ENCODE data around the gene FBXO39. TPM values are rescaled to one million over a fixed set of nuclear protein-coding genes. Genes with fewer than 3 reads are reported as not detected.
"Not testable (repeated sequence)": the region's sequence is repeated elsewhere in the genome, so short reads cannot be mapped to it uniquely, and the experiment has no call there.

FBXO39 gene
- not detected in 2 replicates for total RNA-seq (2014; rRNA removed; shearing (Covaris generic))
- polyA plus RNA-seq (2015; cell fraction: cytosol; rRNA removed): not detected in 2 replicates
- not detected in 2 replicates for polyA plus RNA-seq (2015; cell fraction: nucleus; rRNA removed)

- in situ Hi-C loops (cut with HindIII; ENCODE audit: low pct_unique_long_range_greater_than_20kb, low sequenced_read_pairs): no loop called here
Observed at GRCh38 chr17:6775871-6776405, at the start of gene FBXO39. FBXO39 (plus strand) TSS chr17:6776215; CDS start chr17:6779869, 3,654 bp downstream.

GRCh38 chr17:6729531-6729930 is 46.5 kb upstream of the FBXO39 start:
- in situ Hi-C loops (cut with HindIII; ENCODE audit: low pct_unique_long_range_greater_than_20kb, low sequenced_read_pairs): no loop called here
- DNase-seq (ENCODE audit: low read depth, low spot score): no peak

More at GRCh38 chr17:6775871-6776405, at the start of gene FBXO39:
- DNase-seq (ENCODE audit: low read depth, low spot score): no peak

GRCh38 chr17:6746665-6747064 is 29.4 kb upstream of the FBXO39 start:
- DNase-seq (ENCODE audit: low read depth, low spot score); in situ Hi-C loops (cut with HindIII; ENCODE audit: low pct_unique_long_range_greater_than_20kb, low sequenced_read_pairs): not testable (repeated sequence)

- in situ Hi-C loops (cut with HindIII; ENCODE audit: low pct_unique_long_range_greater_than_20kb, low sequenced_read_pairs): no loop called here
Observed at GRCh38 chr17:6748617-6749016, 27.4 kb upstream of the FBXO39 start.

GRCh38 chr17:6749519-6749918 is 26.5 kb upstream of the FBXO39 start:
- in situ Hi-C loops (cut with HindIII; ENCODE audit: low pct_unique_long_range_greater_than_20kb, low sequenced_read_pairs): no loop called here
- DNase-seq (ENCODE audit: low read depth, low spot score): peak; percentile 16

More at GRCh38 chr17:6748617-6749016, 27.4 kb upstream of the FBXO39 start:
- no peak for DNase-seq (ENCODE audit: low read depth, low spot score)

GRCh38 chr17:6752068-6752909 is 23.7 kb upstream of the FBXO39 start:
- peak; percentile 44 for DNase-seq (ENCODE audit: low read depth, low spot score)

GRCh38 chr17:6753006-6753445 is 23.0 kb upstream of the FBXO39 start:
- in situ Hi-C loops (cut with HindIII; ENCODE audit: low pct_unique_long_range_greater_than_20kb, low sequenced_read_pairs): no loop called here
- DNase-seq (ENCODE audit: low read depth, low spot score): no peak

More at GRCh38 chr17:6752068-6752909, 23.7 kb upstream of the FBXO39 start:
- in situ Hi-C loops (cut with HindIII; ENCODE audit: low pct_unique_long_range_greater_than_20kb, low sequenced_read_pairs): no loop called here

GRCh38 chr17:6753546-6753945 is 22.5 kb upstream of the FBXO39 start:
- in situ Hi-C loops (cut with HindIII; ENCODE audit: low pct_unique_long_range_greater_than_20kb, low sequenced_read_pairs): no loop called here
- no peak for DNase-seq (ENCODE audit: low read depth, low spot score)

- no peak for DNase-seq (ENCODE audit: low read depth, low spot score)
- in situ Hi-C loops (cut with HindIII; ENCODE audit: low pct_unique_long_range_greater_than_20kb, low sequenced_read_pairs): no loop called here
Observed at GRCh38 chr17:6755281-6755680, 20.7 kb upstream of the FBXO39 start.

GRCh38 chr17:6755731-6756184 is 20.3 kb upstream of the FBXO39 start, which contains the start of gene XAF1:
XAF1 (plus strand) TSS chr17:6756046; CDS start chr17:6756079, 33 bp downstream.
- in situ Hi-C loops (cut with HindIII; ENCODE audit: low pct_unique_long_range_greater_than_20kb, low sequenced_read_pairs): no loop called here
- peak; percentile 30 for DNase-seq (ENCODE audit: low read depth, low spot score)

- no peak for DNase-seq (ENCODE audit: low read depth, low spot score)
- in situ Hi-C loops (cut with HindIII; ENCODE audit: low pct_unique_long_range_greater_than_20kb, low sequenced_read_pairs): no loop called here
Observed at GRCh38 chr17:6756425-6757031, 19.5 kb upstream of the FBXO39 start.

GRCh38 chr17:6757747-6758146 is 18.3 kb upstream of the FBXO39 start:
- no peak for DNase-seq (ENCODE audit: low read depth, low spot score)
- in situ Hi-C loops (cut with HindIII; ENCODE audit: low pct_unique_long_range_greater_than_20kb, low sequenced_read_pairs): no loop called here

GRCh38 chr17:6761779-6762178 is 14.2 kb upstream of the FBXO39 start:
- DNase-seq (ENCODE audit: low read depth, low spot score): no peak
- in situ Hi-C loops (cut with HindIII; ENCODE audit: low pct_unique_long_range_greater_than_20kb, low sequenced_read_pairs): no loop called here

GRCh38 chr17:6768447-6768846 is 7.6 kb upstream of the FBXO39 start:
- no peak for DNase-seq (ENCODE audit: low read depth, low spot score)
- in situ Hi-C loops (cut with HindIII; ENCODE audit: low pct_unique_long_range_greater_than_20kb, low sequenced_read_pairs): no loop called here

- in situ Hi-C loops (cut with HindIII; ENCODE audit: low pct_unique_long_range_greater_than_20kb, low sequenced_read_pairs): no loop called here
- no peak for DNase-seq (ENCODE audit: low read depth, low spot score)
Observed at GRCh38 chr17:6772016-6772415, 4.0 kb upstream of the FBXO39 start.

GRCh38 chr17:6774906-6775305 is 1.1 kb upstream of the FBXO39 start:
- in situ Hi-C loops (cut with HindIII; ENCODE audit: low pct_unique_long_range_greater_than_20kb, low sequenced_read_pairs); DNase-seq (ENCODE audit: low read depth, low spot score): not testable (repeated sequence)

- DNase-seq (ENCODE audit: low read depth, low spot score): no peak
- in situ Hi-C loops (cut with HindIII; ENCODE audit: low pct_unique_long_range_greater_than_20kb, low sequenced_read_pairs): no loop called here
Observed at GRCh38 chr17:6779411-6779810, 3.4 kb downstream of the FBXO39 start.

GRCh38 chr17:6780001-6780400 is 4.0 kb downstream of the FBXO39 start:
- in situ Hi-C loops (cut with HindIII; ENCODE audit: low pct_unique_long_range_greater_than_20kb, low sequenced_read_pairs): no loop called here
- DNase-seq (ENCODE audit: low read depth, low spot score): no peak

All from SK-MEL-5 (cell line).